Measurements from ENCODE around the gene TRIOBP. TPM values are rescaled to one million over a fixed set of nuclear protein-coding genes. Genes with fewer than 3 reads are reported as not detected.

TRIOBP gene
- total and polyA plus RNA-seq, 2 of the 13 experiments (the other 11 are each of a cell fraction or from before 2014, with no cell fraction given): 6.1 to 15.4 TPM

DNA sequence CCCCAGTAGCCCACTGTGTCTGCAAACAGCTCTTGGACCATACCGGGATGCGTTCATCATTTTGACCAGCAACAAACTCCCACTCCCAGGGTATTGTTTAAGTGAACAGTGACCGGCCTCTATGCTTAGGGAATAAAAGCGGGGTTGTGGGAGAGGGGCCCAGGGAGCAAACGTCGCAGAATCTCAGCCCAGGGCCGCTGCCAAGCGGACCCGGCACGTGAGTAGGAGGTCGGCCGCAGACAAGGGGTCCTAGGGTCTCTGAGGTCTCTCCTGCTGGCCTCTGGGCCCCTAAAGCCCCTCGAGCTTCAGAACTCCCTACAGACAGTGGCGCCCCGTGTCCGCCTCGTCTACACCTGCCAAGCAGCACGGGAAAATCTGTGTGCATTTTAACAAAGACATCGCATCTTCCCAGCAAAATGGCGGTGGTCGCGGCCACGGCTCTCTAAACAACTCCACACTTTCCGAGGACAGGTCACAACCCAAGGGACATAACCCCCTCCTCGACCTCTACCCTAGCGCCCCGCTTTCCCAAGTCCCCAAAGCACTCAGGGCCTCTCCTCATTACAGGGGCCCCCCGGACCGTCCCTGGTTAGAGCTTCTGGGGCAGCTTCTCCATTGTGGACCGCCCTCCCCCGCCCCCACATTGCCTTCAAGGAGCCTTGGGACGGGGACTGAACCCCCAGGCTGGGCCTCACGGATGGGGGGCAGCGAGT, 106.9 kb downstream of the TRIOBP start (continued):
- TF ChIP-seq ZNF446 (CRISPR knock-in tag; IDR thresholded peaks at IDR 0.05): no peak
- no peak for TF ChIP-seq ZBTB21 (CRISPR knock-in tag; IDR thresholded peaks at IDR 0.05)
- TF ChIP-seq, protein P1, sequence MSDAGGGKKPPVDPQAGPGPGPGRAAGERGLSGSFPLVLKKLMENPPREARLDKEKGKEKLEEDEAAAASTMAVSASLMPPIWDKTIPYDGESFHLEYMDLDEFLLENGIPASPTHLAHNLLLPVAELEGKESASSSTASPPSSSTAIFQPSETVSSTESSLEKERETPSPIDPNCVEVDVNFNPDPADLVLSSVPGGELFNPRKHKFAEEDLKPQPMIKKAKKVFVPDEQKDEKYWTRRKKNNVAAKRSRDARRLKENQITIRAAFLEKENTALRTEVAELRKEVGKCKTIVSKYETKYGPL (CRISPR knock-in tag; IDR thresholded peaks at IDR 0.05): peak; percentile 49; the same call in 1 of the 2 replicates
- no peak for TF ChIP-seq SNAPC2 (CRISPR knock-in tag; IDR thresholded peaks at IDR 0.05)
- no peak for TF ChIP-seq ZNF354B (CRISPR knock-in tag; IDR thresholded peaks at IDR 0.05)
- TF ChIP-seq ZNF343 (CRISPR knock-in tag; IDR thresholded peaks at IDR 0.05): no peak
- TF ChIP-seq ZNF782 (CRISPR knock-in tag; IDR thresholded peaks at IDR 0.05; ENCODE audit: borderline replicate concordance): no peak; the same call in 1 of the 2 replicates
- TF ChIP-seq ZNF792 (CRISPR knock-in tag; IDR thresholded peaks at IDR 0.05): no peak
- TF ChIP-seq RFX5 (IDR thresholded peaks at IDR 0.05; ENCODE audit: low read depth, low read length): no peak
- TF ChIP-seq SRF (IDR thresholded peaks at IDR 0.05; ENCODE audit: low read depth, low read length): no peak
- TF ChIP-seq ZSCAN22 (CRISPR knock-in tag; IDR thresholded peaks at IDR 0.05): no peak
- 0 out of 2 replicates have a peak, but pooled peaks have one; percentile 23 for TF ChIP-seq ZNF564 (CRISPR knock-in tag; IDR thresholded peaks at IDR 0.05)
- no peak for TF ChIP-seq SRSF9 (IDR thresholded peaks at IDR 0.05; ENCODE audit: borderline replicate concordance, insufficient read depth, low read depth, low read length, poor library complexity, severe bottlenecking)
- TF ChIP-seq, protein P2, sequence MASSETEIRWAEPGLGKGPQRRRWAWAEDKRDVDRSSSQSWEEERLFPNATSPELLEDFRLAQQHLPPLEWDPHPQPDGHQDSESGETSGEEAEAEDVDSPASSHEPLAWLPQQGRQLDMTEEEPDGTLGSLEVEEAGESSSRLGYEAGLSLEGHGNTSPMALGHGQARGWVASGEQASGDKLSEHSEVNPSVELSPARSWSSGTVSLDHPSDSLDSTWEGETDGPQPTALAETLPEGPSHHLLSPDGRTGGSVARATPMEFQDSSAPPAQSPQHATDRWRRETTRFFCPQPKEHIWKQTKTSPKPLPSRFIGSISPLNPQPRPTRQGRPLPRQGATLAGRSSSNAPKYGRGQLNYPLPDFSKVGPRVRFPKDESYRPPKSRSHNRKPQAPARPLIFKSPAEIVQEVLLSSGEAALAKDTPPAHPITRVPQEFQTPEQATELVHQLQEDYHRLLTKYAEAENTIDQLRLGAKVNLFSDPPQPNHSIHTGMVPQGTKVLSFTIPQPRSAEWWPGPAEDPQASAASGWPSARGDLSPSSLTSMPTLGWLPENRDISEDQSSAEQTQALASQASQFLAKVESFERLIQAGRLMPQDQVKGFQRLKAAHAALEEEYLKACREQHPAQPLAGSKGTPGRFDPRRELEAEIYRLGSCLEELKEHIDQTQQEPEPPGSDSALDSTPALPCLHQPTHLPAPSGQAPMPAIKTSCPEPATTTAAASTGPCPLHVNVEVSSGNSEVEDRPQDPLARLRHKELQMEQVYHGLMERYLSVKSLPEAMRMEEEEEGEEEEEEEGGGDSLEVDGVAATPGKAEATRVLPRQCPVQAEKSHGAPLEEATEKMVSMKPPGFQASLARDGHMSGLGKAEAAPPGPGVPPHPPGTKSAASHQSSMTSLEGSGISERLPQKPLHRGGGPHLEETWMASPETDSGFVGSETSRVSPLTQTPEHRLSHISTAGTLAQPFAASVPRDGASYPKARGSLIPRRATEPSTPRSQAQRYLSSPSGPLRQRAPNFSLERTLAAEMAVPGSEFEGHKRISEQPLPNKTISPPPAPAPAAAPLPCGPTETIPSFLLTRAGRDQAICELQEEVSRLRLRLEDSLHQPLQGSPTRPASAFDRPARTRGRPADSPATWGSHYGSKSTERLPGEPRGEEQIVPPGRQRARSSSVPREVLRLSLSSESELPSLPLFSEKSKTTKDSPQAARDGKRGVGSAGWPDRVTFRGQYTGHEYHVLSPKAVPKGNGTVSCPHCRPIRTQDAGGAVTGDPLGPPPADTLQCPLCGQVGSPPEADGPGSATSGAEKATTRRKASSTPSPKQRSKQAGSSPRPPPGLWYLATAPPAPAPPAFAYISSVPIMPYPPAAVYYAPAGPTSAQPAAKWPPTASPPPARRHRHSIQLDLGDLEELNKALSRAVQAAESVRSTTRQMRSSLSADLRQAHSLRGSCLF (CRISPR knock-in tag; IDR thresholded peaks at IDR 0.05; ENCODE audit: borderline replicate concordance): no peak
- TF ChIP-seq, protein P3, sequence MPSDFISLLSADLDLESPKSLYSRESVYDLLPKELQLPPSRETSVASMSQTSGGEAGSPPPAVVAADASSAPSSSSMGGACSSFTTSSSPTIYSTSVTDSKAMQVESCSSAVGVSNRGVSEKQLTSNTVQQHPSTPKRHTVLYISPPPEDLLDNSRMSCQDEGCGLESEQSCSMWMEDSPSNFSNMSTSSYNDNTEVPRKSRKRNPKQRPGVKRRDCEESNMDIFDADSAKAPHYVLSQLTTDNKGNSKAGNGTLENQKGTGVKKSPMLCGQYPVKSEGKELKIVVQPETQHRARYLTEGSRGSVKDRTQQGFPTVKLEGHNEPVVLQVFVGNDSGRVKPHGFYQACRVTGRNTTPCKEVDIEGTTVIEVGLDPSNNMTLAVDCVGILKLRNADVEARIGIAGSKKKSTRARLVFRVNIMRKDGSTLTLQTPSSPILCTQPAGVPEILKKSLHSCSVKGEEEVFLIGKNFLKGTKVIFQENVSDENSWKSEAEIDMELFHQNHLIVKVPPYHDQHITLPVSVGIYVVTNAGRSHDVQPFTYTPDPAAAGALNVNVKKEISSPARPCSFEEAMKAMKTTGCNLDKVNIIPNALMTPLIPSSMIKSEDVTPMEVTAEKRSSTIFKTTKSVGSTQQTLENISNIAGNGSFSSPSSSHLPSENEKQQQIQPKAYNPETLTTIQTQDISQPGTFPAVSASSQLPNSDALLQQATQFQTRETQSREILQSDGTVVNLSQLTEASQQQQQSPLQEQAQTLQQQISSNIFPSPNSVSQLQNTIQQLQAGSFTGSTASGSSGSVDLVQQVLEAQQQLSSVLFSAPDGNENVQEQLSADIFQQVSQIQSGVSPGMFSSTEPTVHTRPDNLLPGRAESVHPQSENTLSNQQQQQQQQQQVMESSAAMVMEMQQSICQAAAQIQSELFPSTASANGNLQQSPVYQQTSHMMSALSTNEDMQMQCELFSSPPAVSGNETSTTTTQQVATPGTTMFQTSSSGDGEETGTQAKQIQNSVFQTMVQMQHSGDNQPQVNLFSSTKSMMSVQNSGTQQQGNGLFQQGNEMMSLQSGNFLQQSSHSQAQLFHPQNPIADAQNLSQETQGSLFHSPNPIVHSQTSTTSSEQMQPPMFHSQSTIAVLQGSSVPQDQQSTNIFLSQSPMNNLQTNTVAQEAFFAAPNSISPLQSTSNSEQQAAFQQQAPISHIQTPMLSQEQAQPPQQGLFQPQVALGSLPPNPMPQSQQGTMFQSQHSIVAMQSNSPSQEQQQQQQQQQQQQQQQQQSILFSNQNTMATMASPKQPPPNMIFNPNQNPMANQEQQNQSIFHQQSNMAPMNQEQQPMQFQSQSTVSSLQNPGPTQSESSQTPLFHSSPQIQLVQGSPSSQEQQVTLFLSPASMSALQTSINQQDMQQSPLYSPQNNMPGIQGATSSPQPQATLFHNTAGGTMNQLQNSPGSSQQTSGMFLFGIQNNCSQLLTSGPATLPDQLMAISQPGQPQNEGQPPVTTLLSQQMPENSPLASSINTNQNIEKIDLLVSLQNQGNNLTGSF (CRISPR knock-in tag; IDR thresholded peaks at IDR 0.05): 0 out of 2 replicates have a peak, but pooled peaks have one; percentile 34
- TF ChIP-seq IKZF1 (IDR thresholded peaks at IDR 0.05): no peak
- TF ChIP-seq ZNF781 (CRISPR knock-in tag; IDR thresholded peaks at IDR 0.05; ENCODE audit: borderline replicate concordance, not compliant biosample characterization): no peak
- TF ChIP-seq ZNF607 (CRISPR knock-in tag; IDR thresholded peaks at IDR 0.05; ENCODE audit: borderline replicate concordance): no peak
